C4-2B (cell line): Measurements from ENCODE around the gene IFT22.

ENCODE experiments used
- ZFX ChIP-seq: fragments of 450-650 bp; IDR thresholded peaks from 2 replicates; pipeline ENCODE4 v1.6.1; 2017
- TF ChIP-seq, protein P1 (sequence below): fragments of 450-650 bp; conservative IDR thresholded peaks from 2 replicates; pipeline ENCODE4 v1.5.1; 2017; ENCODE audit warnings: mild to moderate bottlenecking

DNA sequence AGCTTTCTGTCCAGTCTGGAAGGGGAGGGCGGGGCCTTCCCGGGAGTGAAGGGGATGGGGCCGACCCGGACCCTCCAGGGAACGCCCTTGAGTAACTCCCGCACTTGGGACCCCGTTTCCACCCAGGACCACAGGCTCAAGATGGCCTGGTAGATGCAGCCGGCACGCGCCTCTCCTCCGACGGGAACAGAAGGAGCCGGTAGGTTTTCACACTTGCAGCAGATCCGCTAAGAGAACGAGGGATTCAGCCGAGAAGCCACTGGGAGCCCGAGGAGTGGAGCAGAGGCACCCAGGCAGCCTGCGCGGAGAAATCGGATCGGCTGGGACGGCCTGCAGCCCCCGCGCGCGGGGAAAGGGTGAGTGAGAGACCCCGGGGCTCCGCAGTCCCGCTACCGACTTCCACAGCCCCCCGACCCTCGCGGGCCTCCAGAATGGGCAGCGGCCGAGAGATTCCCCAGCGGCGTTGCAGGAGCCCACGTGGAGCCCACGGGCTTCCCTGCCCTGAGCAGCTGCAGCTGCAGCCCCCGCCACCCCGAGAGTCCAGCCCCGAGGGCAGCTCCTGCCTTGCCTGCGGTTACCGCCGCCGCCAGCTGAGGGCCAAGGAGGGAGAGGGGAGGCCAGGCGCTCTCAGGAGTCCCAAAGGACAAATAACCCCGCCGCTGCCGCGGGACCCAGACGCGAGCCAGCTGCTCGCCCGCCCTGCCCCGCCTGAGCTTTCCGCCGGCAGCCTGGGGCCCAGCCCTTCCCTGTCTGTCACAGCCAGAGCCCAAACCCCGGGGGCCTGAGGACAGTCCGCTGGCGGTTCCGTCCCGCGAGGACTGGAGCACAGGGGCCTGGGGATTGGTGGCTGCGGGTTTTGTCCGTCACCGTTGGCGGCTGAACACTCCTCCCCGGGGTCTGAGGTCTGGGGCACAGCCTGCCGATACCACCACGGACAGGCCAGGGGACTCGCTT, 21.8 kb downstream of the IFT22 start:
- TF ChIP-seq, protein P1, sequence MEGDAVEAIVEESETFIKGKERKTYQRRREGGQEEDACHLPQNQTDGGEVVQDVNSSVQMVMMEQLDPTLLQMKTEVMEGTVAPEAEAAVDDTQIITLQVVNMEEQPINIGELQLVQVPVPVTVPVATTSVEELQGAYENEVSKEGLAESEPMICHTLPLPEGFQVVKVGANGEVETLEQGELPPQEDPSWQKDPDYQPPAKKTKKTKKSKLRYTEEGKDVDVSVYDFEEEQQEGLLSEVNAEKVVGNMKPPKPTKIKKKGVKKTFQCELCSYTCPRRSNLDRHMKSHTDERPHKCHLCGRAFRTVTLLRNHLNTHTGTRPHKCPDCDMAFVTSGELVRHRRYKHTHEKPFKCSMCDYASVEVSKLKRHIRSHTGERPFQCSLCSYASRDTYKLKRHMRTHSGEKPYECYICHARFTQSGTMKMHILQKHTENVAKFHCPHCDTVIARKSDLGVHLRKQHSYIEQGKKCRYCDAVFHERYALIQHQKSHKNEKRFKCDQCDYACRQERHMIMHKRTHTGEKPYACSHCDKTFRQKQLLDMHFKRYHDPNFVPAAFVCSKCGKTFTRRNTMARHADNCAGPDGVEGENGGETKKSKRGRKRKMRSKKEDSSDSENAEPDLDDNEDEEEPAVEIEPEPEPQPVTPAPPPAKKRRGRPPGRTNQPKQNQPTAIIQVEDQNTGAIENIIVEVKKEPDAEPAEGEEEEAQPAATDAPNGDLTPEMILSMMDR, result no peak
- TF ChIP-seq ZFX, result no peak
